Measurements from ENCODE around the gene KLHDC7A. TPM values are rescaled to one million over a fixed set of nuclear protein-coding genes. Genes with fewer than 3 reads are reported as not detected.

KLHDC7A gene
- total RNA-seq, 4 donors from 2014 or later: 0.48 to 7.6 (median 1.3) TPM

Small RNA genes lying within 50 kb of the gene (small RNA-seq; reads per million reads assigned to genes)
- 0 reads per million in 4 donors for gene DYNLL1P3

Other genes with a start within 250 kb of the KLHDC7A start
- not detected for gene PAX7, start 149.9 kb downstream of the KLHDC7A start, total RNA-seq

Data from esophagus squamous epithelium (tissue), 4 donors.